Measurements from ENCODE around the gene STEAP2. TPM values are rescaled to one million over a fixed set of nuclear protein-coding genes. Genes with fewer than 3 reads are reported as not detected.

The STEAP2 gene
- total RNA-seq (2014; rRNA removed; shearing (Covaris generic)) = not detected in 2 replicates
- not detected in 2 replicates for total RNA-seq (2022)
- not detected for Bru-seq, nascent RNA
- BruChase-seq, experiment 1, labeled RNA remaining after a 6-hour chase = not detected
- BruChase-seq, experiment 2, labeled RNA remaining after a 2-hour chase = percentile 10 among the genes with signal in this experiment
- long read RNA-seq = 0 reads

DNA sequence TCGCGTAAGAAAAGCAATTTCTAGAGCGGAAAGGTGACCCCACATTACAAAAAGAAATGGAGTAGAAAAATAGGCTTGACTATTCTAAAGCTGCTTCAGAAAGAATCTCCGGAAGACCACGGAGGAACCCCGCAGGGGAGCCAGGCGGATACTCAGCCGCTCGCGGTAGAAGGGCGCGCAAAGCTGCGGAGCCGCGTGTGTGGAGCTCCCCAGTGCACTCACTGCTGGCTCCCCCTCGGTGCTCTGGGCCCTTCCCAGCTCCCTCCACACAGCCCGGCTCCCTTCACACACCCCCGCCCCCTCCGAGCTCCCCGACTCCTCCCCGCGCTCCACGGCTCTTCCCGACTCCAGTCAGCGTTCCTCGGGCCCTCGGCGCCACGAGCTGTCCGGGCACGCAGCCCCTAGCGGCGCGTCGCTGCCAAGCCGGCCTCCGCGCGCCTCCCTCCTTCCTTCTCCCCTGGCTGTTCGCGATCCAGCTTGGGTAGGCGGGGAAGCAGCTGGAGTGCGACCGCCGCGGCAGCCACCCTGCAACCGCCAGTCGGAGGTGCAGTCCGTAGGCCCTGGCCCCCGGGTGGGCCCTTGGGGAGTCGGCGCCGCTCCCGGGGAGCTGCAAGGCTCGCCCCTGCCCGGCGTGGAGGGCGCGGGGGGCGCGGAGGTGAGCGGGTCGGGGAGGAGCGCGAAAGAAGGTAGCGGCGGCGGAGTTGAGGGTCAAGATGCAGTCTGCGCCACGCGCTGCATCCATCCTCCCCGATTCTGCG is at the start of gene STEAP2:
TSS of gene STEAP2 (plus strand) at position 350 of the 758 bp plus-strand sequence. CDS start 13,343 bp downstream, outside the sequence.
- H3K27ac ChIP-seq (ENCODE audit: low read depth, low read length, poor library complexity, severe bottlenecking) = no peak within 1 kb of the TSS
- H4K20me1 ChIP-seq (ENCODE audit: insufficient read depth, low read length) = no peaks in the 10 kb centered on the region
- DNase-seq (ENCODE audit: low spot score) = no peak
- no peak for TF ChIP-seq CTCF (conservative IDR thresholded peaks at IDR 0.05; ENCODE audit: low read length)
- no peak for TF ChIP-seq EZH2phosphoT487 (IDR thresholded peaks at IDR 0.05; ENCODE audit: borderline replicate concordance, low read depth, low read length)
- H3K9me2 ChIP-seq (ENCODE audit: insufficient read depth, low read length) = no peaks in the 10 kb centered on the region
- no peak within 1 kb of the TSS for H3K4me2 ChIP-seq (ENCODE audit: low read length)
- BruUV-seq (replicated peaks) = no TSS peak
- ChIA-PET CTCF (ENCODE audit: unreplicated experiment) (no interaction called here), POLR2A (interaction anchor here (0.7 kb wide), 1 partner anchor 16 kb away, joined by 3 read pairs; no protein-coding TSS in a partner anchor)
- H3K9me3 ChIP-seq (ENCODE audit: low read length) = no peaks in the 10 kb centered on the region
- no peaks in the 10 kb centered on the region for H3K36me3 ChIP-seq (ENCODE audit: insufficient read depth, low read length)
- no peak within 1 kb of the TSS for H2AFZ ChIP-seq (ENCODE audit: low read length)
- no peaks in the 10 kb centered on the region for H3K79me2 ChIP-seq (ENCODE audit: insufficient read depth, low read depth, low read length)
- intact Hi-C loops (cut with micrococcal nuclease; ENCODE audit: unreplicated experiment) = no loop called here
- H3K4me3 ChIP-seq (ENCODE audit: low read depth, low read length, poor library complexity, severe bottlenecking) = no peak within 1 kb of the TSS
- no peaks in the 10 kb centered on the region for H3K4me1 ChIP-seq (ENCODE audit: insufficient read depth, low read length, poor library complexity, severe bottlenecking)

DNA sequence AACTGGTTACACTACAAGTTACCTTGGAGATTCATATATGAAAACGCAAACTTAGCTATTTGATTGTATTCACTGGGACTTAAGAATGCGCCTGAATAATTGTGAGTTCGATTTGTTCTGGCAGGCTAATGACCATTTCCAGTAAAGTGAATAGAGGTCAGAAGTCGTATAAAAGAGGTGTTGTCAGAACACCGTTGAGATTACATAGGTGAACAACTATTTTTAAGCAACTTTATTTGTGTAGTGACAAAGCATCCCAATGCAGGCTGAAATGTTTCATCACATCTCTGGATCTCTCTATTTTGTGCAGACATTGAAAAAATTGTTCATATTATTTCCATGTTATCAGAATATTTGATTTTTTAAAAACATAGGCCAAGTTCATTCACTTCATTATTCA is 48.0 kb upstream of the STEAP2 start:
- ChIA-PET CTCF (ENCODE audit: unreplicated experiment) (no interaction called here), POLR2A (no interaction called here)
- Histone ChIP-seq H2AFZ (ENCODE audit: low read length) (no peak overlapping the region), H3K79me2 (ENCODE audit: insufficient read depth, low read depth, low read length) (no peaks in the 10 kb centered on the region), H3K4me2 (ENCODE audit: low read length) (no peak overlapping the region), H4K20me1 (ENCODE audit: insufficient read depth, low read length) (no peaks in the 10 kb centered on the region), H3K27ac (ENCODE audit: low read depth, low read length, poor library complexity, severe bottlenecking) (no peak overlapping the region), H3K4me3 (ENCODE audit: low read depth, low read length, poor library complexity, severe bottlenecking) (no peak overlapping the region), H3K4me1 (ENCODE audit: insufficient read depth, low read length, poor library complexity, severe bottlenecking) (no peaks in the 10 kb centered on the region), H3K9me2 (ENCODE audit: insufficient read depth, low read length) (no peaks in the 10 kb centered on the region), H3K9me3 (ENCODE audit: low read length) (no peaks in the 10 kb centered on the region), H3K36me3 (ENCODE audit: insufficient read depth, low read length) (no peaks in the 10 kb centered on the region)
- intact Hi-C loops (cut with micrococcal nuclease; ENCODE audit: unreplicated experiment) = no loop called here
- no peak for DNase-seq (ENCODE audit: low spot score)
- no TSS peak for BruUV-seq (replicated peaks)
- TF ChIP-seq CTCF (conservative IDR thresholded peaks at IDR 0.05; ENCODE audit: low read length) (no peak), EZH2phosphoT487 (IDR thresholded peaks at IDR 0.05; ENCODE audit: borderline replicate concordance, low read depth, low read length) (no peak)

- ChIA-PET POLR2A (interaction anchor here (0.7 kb wide), 1 partner anchor 1430 kb away, joined by 3 read pairs; no protein-coding TSS in a partner anchor), CTCF (ENCODE audit: unreplicated experiment) (no interaction called here)
- no peak overlapping the region for H3K27ac ChIP-seq (ENCODE audit: low read depth, low read length, poor library complexity, severe bottlenecking)
- no peak overlapping the region for H2AFZ ChIP-seq (ENCODE audit: low read length)
- no peaks in the 10 kb centered on the region for H3K4me1 ChIP-seq (ENCODE audit: insufficient read depth, low read length, poor library complexity, severe bottlenecking)
- H3K79me2 ChIP-seq (ENCODE audit: insufficient read depth, low read depth, low read length) = no peaks in the 10 kb centered on the region
- no peaks in the 10 kb centered on the region for H3K36me3 ChIP-seq (ENCODE audit: insufficient read depth, low read length)
- H3K9me2 ChIP-seq (ENCODE audit: insufficient read depth, low read length) = no peaks in the 10 kb centered on the region
- no TSS peak for BruUV-seq (replicated peaks)
- H3K4me2 ChIP-seq (ENCODE audit: low read length) = no peak overlapping the region
- H3K4me3 ChIP-seq (ENCODE audit: low read depth, low read length, poor library complexity, severe bottlenecking) = no peak overlapping the region
- no peaks in the 10 kb centered on the region for H4K20me1 ChIP-seq (ENCODE audit: insufficient read depth, low read length)
- intact Hi-C loops (cut with micrococcal nuclease; ENCODE audit: unreplicated experiment) = no loop called here
- TF ChIP-seq CTCF (conservative IDR thresholded peaks at IDR 0.05; ENCODE audit: low read length) = no peak
- no peak for TF ChIP-seq EZH2phosphoT487 (IDR thresholded peaks at IDR 0.05; ENCODE audit: borderline replicate concordance, low read depth, low read length)
- no peak for DNase-seq (ENCODE audit: low spot score)
- H3K9me3 ChIP-seq (ENCODE audit: low read length) = 0 out of 2 replicates have a peak, but pooled peaks cover 6% of the 10 kb centered on the region
These were observed 45.8 kb upstream of the STEAP2 start for GRCh38 chr7:90165724-90166123.
